ENCODE measurements around the gene ZBTB8A. TPM values are rescaled to one million over a fixed set of nuclear protein-coding genes. Genes with fewer than 3 reads are reported as not detected.
"Not testable (repeated sequence)": the region's sequence is repeated elsewhere in the genome, so short reads cannot be mapped to it uniquely, and the experiment has no call there.

Gene ZBTB8A
- total RNA-seq, 2 donors from 2014 or later: 5.9 to 7.4 TPM

DNA sequence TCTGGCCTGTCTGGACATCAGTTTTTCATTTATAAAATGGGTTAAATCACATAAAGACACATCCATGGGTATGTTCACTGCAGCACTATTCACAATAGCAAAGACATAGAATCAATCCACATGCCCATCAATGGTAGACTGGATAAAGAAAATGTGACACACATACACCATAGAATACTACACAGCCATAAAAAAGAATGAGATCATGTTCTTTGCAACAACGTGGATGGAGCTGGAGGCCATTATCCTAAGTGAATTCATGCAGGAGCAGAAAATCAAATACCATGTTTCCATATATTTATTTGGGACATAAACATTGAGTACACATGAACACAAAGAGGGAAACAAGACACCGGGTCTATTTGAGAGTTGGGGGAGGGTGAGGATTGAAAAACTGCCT, 83.0 kb downstream of the ZBTB8A start:
- Histone ChIP-seq H3K27me3 (replicated peaks; ENCODE audit: insufficient read depth) (no peaks in the 10 kb centered on the region), H3K36me3 (no peaks in the 10 kb centered on the region), H3K9me3 (no peaks in the 10 kb centered on the region), H3K4me3 (no peak overlapping the region), H3K4me1 (replicated peaks) (no peaks in the 10 kb centered on the region), H3K27ac (no peak overlapping the region)
- 91% methylated on average over 2 of the region's 2 CpGs for WGBS
- no peak for TF ChIP-seq POLR2AphosphoS5 (IDR thresholded peaks at IDR 0.05)
- intact Hi-C loops (cut with DNase I): loop anchor here (10.0 kb wide), 2 partner anchors 167 to 217 kb away; no protein-coding TSS in a partner anchor
- no peak for DNase-seq (ENCODE audit: low spot score)

DNA sequence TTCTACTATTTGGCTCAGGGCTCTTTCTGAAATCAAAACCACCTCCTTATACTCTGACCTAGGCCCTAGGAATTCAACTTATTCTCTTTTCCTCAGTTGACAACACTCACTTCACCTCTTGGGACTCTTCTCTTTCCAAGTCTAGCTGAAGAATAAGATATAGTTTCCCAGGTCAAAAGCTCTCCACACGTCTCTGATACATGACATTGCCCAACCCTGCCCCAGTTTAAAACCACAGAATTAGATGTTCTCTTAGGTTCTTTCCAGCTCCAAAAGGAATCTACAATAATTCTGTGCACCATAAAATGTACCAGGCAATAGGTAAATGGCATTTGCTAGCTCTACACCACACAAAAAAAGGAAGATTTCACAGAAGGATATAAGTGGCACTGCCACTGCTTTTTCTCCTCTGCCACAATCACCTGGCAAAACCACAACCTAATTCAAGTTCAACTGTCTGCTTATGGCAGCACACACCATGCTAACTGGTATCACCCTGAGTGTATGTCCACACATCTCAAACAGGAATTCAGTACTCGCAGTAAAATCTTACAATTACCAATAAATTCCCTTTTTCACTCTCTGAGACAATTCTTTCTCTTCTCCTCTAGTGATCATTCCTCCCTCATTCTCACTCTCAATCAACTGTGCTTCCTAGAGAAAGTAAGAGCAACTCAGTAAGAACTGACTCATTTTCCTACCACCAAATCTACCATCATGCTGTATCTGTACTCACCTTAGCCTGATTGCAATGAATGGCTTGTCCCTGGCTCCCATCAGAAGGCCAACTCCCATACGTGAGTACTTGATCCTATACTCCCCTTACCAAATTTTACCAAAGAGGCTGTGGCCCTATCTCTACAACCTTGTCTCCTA, 83.8 kb downstream of the ZBTB8A start:
- intact Hi-C loops (cut with DNase I): loop anchor here (10.0 kb wide), 2 partner anchors 168 to 218 kb away; no protein-coding TSS in a partner anchor
- 77% methylated on average over 3 of the region's 3 CpGs for WGBS

DNA sequence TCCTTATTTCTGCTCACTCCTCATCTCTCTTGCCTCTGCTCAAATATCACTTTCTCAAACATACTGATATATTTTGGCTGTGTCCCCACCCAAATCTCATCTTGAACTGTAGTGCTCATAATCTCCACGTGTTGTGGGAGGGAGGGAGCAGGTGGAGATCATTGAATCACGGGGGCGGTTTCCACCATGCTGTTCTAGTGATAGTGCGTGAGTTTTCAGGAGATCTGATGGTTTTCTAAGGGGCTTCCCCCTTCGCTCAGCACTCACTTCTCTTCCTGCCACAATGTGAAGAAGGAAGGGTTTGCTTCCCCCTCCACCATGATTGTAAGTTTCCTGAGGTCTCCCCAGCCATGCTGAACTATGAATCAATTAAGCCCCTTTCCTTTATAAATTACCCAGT, 84.5 kb downstream of the ZBTB8A start:
- no peak overlapping the region for H3K4me3 ChIP-seq
- H3K4me1 ChIP-seq (replicated peaks): no peaks in the 10 kb centered on the region
- intact Hi-C loops (cut with DNase I): loop anchor here (10.0 kb wide), 2 partner anchors 169 to 219 kb away; no protein-coding TSS in a partner anchor
- no peak overlapping the region for H3K27ac ChIP-seq
- H3K36me3 ChIP-seq: no peaks in the 10 kb centered on the region
- DNase-seq (ENCODE audit: low spot score): no peak
- no peaks in the 10 kb centered on the region for H3K27me3 ChIP-seq (replicated peaks; ENCODE audit: insufficient read depth)
- WGBS: 75% methylated on average over 5 of the region's 5 CpGs
- H3K9me3 ChIP-seq: no peaks in the 10 kb centered on the region
- TF ChIP-seq, protein P1, sequence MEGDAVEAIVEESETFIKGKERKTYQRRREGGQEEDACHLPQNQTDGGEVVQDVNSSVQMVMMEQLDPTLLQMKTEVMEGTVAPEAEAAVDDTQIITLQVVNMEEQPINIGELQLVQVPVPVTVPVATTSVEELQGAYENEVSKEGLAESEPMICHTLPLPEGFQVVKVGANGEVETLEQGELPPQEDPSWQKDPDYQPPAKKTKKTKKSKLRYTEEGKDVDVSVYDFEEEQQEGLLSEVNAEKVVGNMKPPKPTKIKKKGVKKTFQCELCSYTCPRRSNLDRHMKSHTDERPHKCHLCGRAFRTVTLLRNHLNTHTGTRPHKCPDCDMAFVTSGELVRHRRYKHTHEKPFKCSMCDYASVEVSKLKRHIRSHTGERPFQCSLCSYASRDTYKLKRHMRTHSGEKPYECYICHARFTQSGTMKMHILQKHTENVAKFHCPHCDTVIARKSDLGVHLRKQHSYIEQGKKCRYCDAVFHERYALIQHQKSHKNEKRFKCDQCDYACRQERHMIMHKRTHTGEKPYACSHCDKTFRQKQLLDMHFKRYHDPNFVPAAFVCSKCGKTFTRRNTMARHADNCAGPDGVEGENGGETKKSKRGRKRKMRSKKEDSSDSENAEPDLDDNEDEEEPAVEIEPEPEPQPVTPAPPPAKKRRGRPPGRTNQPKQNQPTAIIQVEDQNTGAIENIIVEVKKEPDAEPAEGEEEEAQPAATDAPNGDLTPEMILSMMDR (IDR thresholded peaks at IDR 0.05): no peak
- TF ChIP-seq POLR2A (IDR thresholded peaks at IDR 0.05) (no peak), POLR2AphosphoS5 (IDR thresholded peaks at IDR 0.05) (no peak)

More for the DNA sequence above, 83.8 kb downstream of the ZBTB8A start:
- Histone ChIP-seq H3K36me3 (no peaks in the 10 kb centered on the region), H3K4me3 (no peak overlapping the region), H3K9me3 (no peaks in the 10 kb centered on the region), H3K4me1 (replicated peaks) (no peaks in the 10 kb centered on the region), H3K27me3 (replicated peaks; ENCODE audit: insufficient read depth) (no peaks in the 10 kb centered on the region), H3K27ac (no peak overlapping the region)
- no peak for DNase-seq (ENCODE audit: low spot score)
- TF ChIP-seq POLR2A (IDR thresholded peaks at IDR 0.05): no peak
- TF ChIP-seq POLR2AphosphoS5 (IDR thresholded peaks at IDR 0.05): no peak
- TF ChIP-seq, protein P1 (IDR thresholded peaks at IDR 0.05): no peak

DNA sequence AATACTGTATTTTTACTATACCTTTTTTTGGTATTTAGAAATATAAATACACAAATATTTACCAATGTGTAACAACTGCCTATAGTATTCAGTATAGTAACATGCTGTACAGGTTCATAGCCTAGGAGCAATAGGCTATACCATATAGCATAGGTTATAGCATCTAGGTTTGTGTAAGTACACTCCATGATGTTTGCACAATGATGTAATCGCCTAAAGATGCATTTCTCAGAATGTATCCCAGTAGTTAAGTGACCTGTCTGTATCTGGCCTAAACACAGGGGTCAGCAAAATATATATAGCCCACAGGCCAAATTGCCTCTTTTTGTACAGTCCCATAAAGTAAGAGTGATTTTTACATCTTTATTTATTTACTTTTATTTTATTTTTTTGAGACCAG, 86.9 kb downstream of the ZBTB8A start:
- no peaks in the 10 kb centered on the region for H3K27me3 ChIP-seq (replicated peaks; ENCODE audit: insufficient read depth)
- H3K36me3 ChIP-seq: no peaks in the 10 kb centered on the region
- H3K4me3 ChIP-seq: no peak overlapping the region
- DNase-seq (ENCODE audit: low spot score): no peak
- H3K4me1 ChIP-seq (replicated peaks): no peaks in the 10 kb centered on the region
- H3K9me3 ChIP-seq: no peaks in the 10 kb centered on the region
- 91% methylated on average over 1 of the region's 1 CpG for WGBS
- intact Hi-C loops (cut with DNase I): loop anchor here (10.0 kb wide), 2 partner anchors 171 to 221 kb away; no protein-coding TSS in a partner anchor
- TF ChIP-seq, protein P1 (IDR thresholded peaks at IDR 0.05): no peak
- TF ChIP-seq POLR2A (IDR thresholded peaks at IDR 0.05) (no peak), POLR2AphosphoS5 (IDR thresholded peaks at IDR 0.05) (no peak)
- no peak overlapping the region for H3K27ac ChIP-seq

DNA sequence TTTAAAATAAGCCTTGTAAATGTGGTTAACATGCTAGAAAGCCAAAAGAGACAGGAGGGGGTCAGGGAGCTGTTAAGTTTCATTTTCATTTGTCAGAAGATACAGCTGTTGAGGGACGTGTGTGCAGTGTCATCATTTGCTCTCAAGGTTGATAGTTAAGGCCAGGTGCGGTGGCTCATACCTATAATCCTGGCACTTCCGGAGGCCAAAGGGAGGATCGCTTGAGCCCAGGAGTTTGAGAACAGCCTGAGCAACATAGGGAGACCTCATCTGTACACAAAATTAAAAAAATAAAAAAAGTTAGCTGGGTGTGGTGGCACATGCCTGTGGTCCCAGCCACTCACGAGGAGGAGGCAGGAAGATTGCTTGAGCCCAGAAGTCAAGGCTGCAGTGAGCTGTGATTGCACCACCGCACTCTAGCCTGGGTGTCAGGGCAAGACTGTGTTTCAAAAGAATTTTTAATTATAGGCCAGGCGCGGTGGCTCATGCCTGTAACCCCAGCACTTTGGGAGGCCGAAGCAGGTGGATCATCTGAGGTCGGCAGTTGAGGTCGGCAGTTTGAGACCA, 88.5 kb downstream of the ZBTB8A start:
- Histone ChIP-seq H3K4me3 (no peak overlapping the region), H3K27ac (no peak overlapping the region), H3K36me3 (no peaks in the 10 kb centered on the region), H3K9me3 (no peaks in the 10 kb centered on the region), H3K4me1 (replicated peaks) (no peaks in the 10 kb centered on the region), H3K27me3 (replicated peaks; ENCODE audit: insufficient read depth) (no peaks in the 10 kb centered on the region)
- TF ChIP-seq, protein P1 (IDR thresholded peaks at IDR 0.05): no peak
- no peak for TF ChIP-seq POLR2AphosphoS5 (IDR thresholded peaks at IDR 0.05)
- TF ChIP-seq POLR2A (IDR thresholded peaks at IDR 0.05): no peak
- no peak for DNase-seq (ENCODE audit: low spot score)
- WGBS: 74% methylated on average over 11 of the region's 11 CpGs
- intact Hi-C loops (cut with DNase I): loop anchor here (10.0 kb wide), 2 partner anchors 173 to 223 kb away; no protein-coding TSS in a partner anchor

DNA sequence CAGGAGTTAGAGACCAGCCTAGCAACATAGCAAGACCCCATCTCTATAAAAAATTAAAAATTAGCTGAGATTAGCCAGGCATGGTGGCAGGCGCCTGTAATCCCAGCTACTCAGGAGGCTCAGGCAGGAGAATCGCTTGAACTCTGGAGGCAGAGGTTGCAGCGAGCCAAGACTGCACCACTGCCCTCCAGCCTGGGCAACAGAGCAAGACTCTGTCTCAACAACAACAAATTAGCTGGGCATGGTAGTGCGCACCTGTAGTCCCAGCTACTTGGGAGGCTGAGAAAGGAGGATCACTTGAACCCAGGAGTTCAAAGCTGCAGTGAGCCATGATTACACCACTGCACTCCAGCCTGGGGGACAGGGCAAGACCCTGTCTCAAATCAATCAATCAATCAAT, 90.9 kb downstream of the ZBTB8A start:
- H3K4me3 ChIP-seq; H3K9me3 ChIP-seq; H3K27me3 ChIP-seq (replicated peaks; ENCODE audit: insufficient read depth); H3K4me1 ChIP-seq (replicated peaks); H3K36me3 ChIP-seq; DNase-seq (ENCODE audit: low spot score); intact Hi-C loops (cut with DNase I); H3K27ac ChIP-seq: not testable (repeated sequence)
- 97% methylated on average over 4 of the region's 4 CpGs for WGBS
